ENCODE data around the gene CXXC1.

Gene CXXC1

GRCh38 chr18:50287441-50288347, at the start of gene CXXC1:
CXXC1 (minus strand) TSS chr18:50287692; CDS start chr18:50287589, 103 bp downstream.
- no peaks in the 10 kb centered on the region for H3K27me3 ChIP-seq (ENCODE audit: control insufficient read depth, insufficient read depth, low read length)
- peaks cover 4% of the 10 kb centered on the region; the same call in 1 of the 2 replicates for H3K4me1 ChIP-seq (ENCODE audit: control insufficient read depth, insufficient read depth, low read length)
- H3K4me3 ChIP-seq (ENCODE audit: low read depth, low read length), result peak within 1 kb of the TSS; percentile 89
- H3K27ac ChIP-seq (ENCODE audit: low read depth, low read length), result no peak within 1 kb of the TSS
- peak within 1 kb of the TSS; percentile 66 for H3K9ac ChIP-seq (ENCODE audit: low read length)
- H3K9me3 ChIP-seq (ENCODE audit: control insufficient read depth, insufficient read depth, low read depth, low read length), result no peaks in the 10 kb centered on the region
- peaks cover 31% of the 10 kb centered on the region for H3K36me3 ChIP-seq (ENCODE audit: control insufficient read depth, insufficient read depth, low read length)

- Histone ChIP-seq H3K4me1 (ENCODE audit: control insufficient read depth, insufficient read depth, low read length) (no peaks in the 10 kb centered on the region; the same call in 1 of the 2 replicates), H3K36me3 (ENCODE audit: control insufficient read depth, insufficient read depth, low read length) (no peaks in the 10 kb centered on the region), H3K4me3 (ENCODE audit: low read depth, low read length) (no peak overlapping the region), H3K27ac (ENCODE audit: low read depth, low read length) (no peak overlapping the region), H3K9me3 (ENCODE audit: control insufficient read depth, insufficient read depth, low read depth, low read length) (peaks cover 5% of the 10 kb centered on the region; the same call in 1 of the 2 replicates), H3K9ac (ENCODE audit: low read length) (no peak overlapping the region), H3K27me3 (ENCODE audit: control insufficient read depth, insufficient read depth, low read length) (no peaks in the 10 kb centered on the region; the same call in 1 of the 2 replicates)
These were observed 47.2 kb upstream of the CXXC1 start for GRCh38 chr18:50334546-50335152.

GRCh38 chr18:50331691-50332090, 44.2 kb upstream of the CXXC1 start:
- H3K9ac ChIP-seq (ENCODE audit: low read length), result no peak overlapping the region
- H3K27ac ChIP-seq (ENCODE audit: low read depth, low read length), result no peak overlapping the region
- H3K36me3 ChIP-seq (ENCODE audit: control insufficient read depth, insufficient read depth, low read length), result no peaks in the 10 kb centered on the region
- H3K4me3 ChIP-seq (ENCODE audit: low read depth, low read length), result no peak overlapping the region
- H3K27me3 ChIP-seq (ENCODE audit: control insufficient read depth, insufficient read depth, low read length), result 0 out of 2 replicates have a peak, but pooled peaks cover 3% of the 10 kb centered on the region
- no peaks in the 10 kb centered on the region for H3K4me1 ChIP-seq (ENCODE audit: control insufficient read depth, insufficient read depth, low read length)
- peaks cover 5% of the 10 kb centered on the region; the same call in 1 of the 2 replicates for H3K9me3 ChIP-seq (ENCODE audit: control insufficient read depth, insufficient read depth, low read depth, low read length)

- H3K9me3 ChIP-seq (ENCODE audit: control insufficient read depth, insufficient read depth, low read depth, low read length), result peaks cover 5% of the 10 kb centered on the region; the same call in 1 of the 2 replicates
- H3K9ac ChIP-seq (ENCODE audit: low read length), result no peak overlapping the region
- H3K4me3 ChIP-seq (ENCODE audit: low read depth, low read length), result no peak overlapping the region
- 0 out of 2 replicates have a peak, but pooled peaks cover 3% of the 10 kb centered on the region for H3K27me3 ChIP-seq (ENCODE audit: control insufficient read depth, insufficient read depth, low read length)
- no peaks in the 10 kb centered on the region for H3K36me3 ChIP-seq (ENCODE audit: control insufficient read depth, insufficient read depth, low read length)
- H3K27ac ChIP-seq (ENCODE audit: low read depth, low read length), result no peak overlapping the region
- no peaks in the 10 kb centered on the region for H3K4me1 ChIP-seq (ENCODE audit: control insufficient read depth, insufficient read depth, low read length)
These were observed 42.7 kb upstream of the CXXC1 start for GRCh38 chr18:50330176-50330575.

GRCh38 chr18:50327983-50328382, 40.5 kb upstream of the CXXC1 start:
- Histone ChIP-seq H3K9me3 (ENCODE audit: control insufficient read depth, insufficient read depth, low read depth, low read length) (peaks cover 5% of the 10 kb centered on the region; the same call in 1 of the 2 replicates), H3K4me1 (ENCODE audit: control insufficient read depth, insufficient read depth, low read length) (no peaks in the 10 kb centered on the region), H3K9ac (ENCODE audit: low read length) (no peak overlapping the region), H3K27me3 (ENCODE audit: control insufficient read depth, insufficient read depth, low read length) (0 out of 2 replicates have a peak, but pooled peaks cover 3% of the 10 kb centered on the region), H3K4me3 (ENCODE audit: low read depth, low read length) (no peak overlapping the region), H3K36me3 (ENCODE audit: control insufficient read depth, insufficient read depth, low read length) (no peaks in the 10 kb centered on the region), H3K27ac (ENCODE audit: low read depth, low read length) (no peak overlapping the region)

- Histone ChIP-seq H3K27me3 (ENCODE audit: control insufficient read depth, insufficient read depth, low read length) (no peaks in the 10 kb centered on the region; the same call in 1 of the 2 replicates), H3K9ac (ENCODE audit: low read length) (no peak overlapping the region), H3K36me3 (ENCODE audit: control insufficient read depth, insufficient read depth, low read length) (no peaks in the 10 kb centered on the region), H3K4me3 (ENCODE audit: low read depth, low read length) (no peak overlapping the region), H3K4me1 (ENCODE audit: control insufficient read depth, insufficient read depth, low read length) (no peaks in the 10 kb centered on the region), H3K27ac (ENCODE audit: low read depth, low read length) (no peak overlapping the region), H3K9me3 (ENCODE audit: control insufficient read depth, insufficient read depth, low read depth, low read length) (no peaks in the 10 kb centered on the region)
These were observed 33.2 kb upstream of the CXXC1 start for GRCh38 chr18:50320719-50321118.

- Histone ChIP-seq H3K27ac (ENCODE audit: low read depth, low read length) (no peak overlapping the region), H3K9me3 (ENCODE audit: control insufficient read depth, insufficient read depth, low read depth, low read length) (no peaks in the 10 kb centered on the region), H3K4me1 (ENCODE audit: control insufficient read depth, insufficient read depth, low read length) (no peaks in the 10 kb centered on the region), H3K9ac (ENCODE audit: low read length) (no peak overlapping the region), H3K27me3 (ENCODE audit: control insufficient read depth, insufficient read depth, low read length) (peaks cover 6% of the 10 kb centered on the region; the same call in 1 of the 2 replicates), H3K36me3 (ENCODE audit: control insufficient read depth, insufficient read depth, low read length) (no peaks in the 10 kb centered on the region), H3K4me3 (ENCODE audit: low read depth, low read length) (no peak overlapping the region)
These were observed 27.8 kb upstream of the CXXC1 start for GRCh38 chr18:50315100-50315871.

GRCh38 chr18:50313873-50314460, 26.5 kb upstream of the CXXC1 start:
- Histone ChIP-seq H3K9me3 (ENCODE audit: control insufficient read depth, insufficient read depth, low read depth, low read length) (no peaks in the 10 kb centered on the region), H3K36me3 (ENCODE audit: control insufficient read depth, insufficient read depth, low read length) (no peaks in the 10 kb centered on the region), H3K4me3 (ENCODE audit: low read depth, low read length) (no peak overlapping the region), H3K9ac (ENCODE audit: low read length) (no peak overlapping the region), H3K4me1 (ENCODE audit: control insufficient read depth, insufficient read depth, low read length) (no peaks in the 10 kb centered on the region), H3K27ac (ENCODE audit: low read depth, low read length) (no peak overlapping the region), H3K27me3 (ENCODE audit: control insufficient read depth, insufficient read depth, low read length) (peaks cover 6% of the 10 kb centered on the region; the same call in 1 of the 2 replicates)

GRCh38 chr18:50313031-50313607, 25.6 kb upstream of the CXXC1 start:
- Histone ChIP-seq H3K27ac (ENCODE audit: low read depth, low read length) (no peak overlapping the region), H3K27me3 (ENCODE audit: control insufficient read depth, insufficient read depth, low read length) (peaks cover 14% of the 10 kb centered on the region; the same call in 1 of the 2 replicates), H3K36me3 (ENCODE audit: control insufficient read depth, insufficient read depth, low read length) (no peaks in the 10 kb centered on the region), H3K9ac (ENCODE audit: low read length) (no peak overlapping the region), H3K9me3 (ENCODE audit: control insufficient read depth, insufficient read depth, low read depth, low read length) (no peaks in the 10 kb centered on the region), H3K4me1 (ENCODE audit: control insufficient read depth, insufficient read depth, low read length) (no peaks in the 10 kb centered on the region), H3K4me3 (ENCODE audit: low read depth, low read length) (no peak overlapping the region)

Measured in HUES6 (cell line).